Stimulated activated CD4-positive, alpha-beta T cell treated with anti-CD3 and anti-CD28 coated beads, Interleukin-2, amount 100 ng/mL, for 48 hours (primary cell): ENCODE results near the gene CCDC142.

ENCODE experiments used
- DNase-seq, 2 donors: peaks; one replicate each; pipeline ENCODE4 v3.0.0-alpha.2; 2020

Gene CCDC142, protein sequence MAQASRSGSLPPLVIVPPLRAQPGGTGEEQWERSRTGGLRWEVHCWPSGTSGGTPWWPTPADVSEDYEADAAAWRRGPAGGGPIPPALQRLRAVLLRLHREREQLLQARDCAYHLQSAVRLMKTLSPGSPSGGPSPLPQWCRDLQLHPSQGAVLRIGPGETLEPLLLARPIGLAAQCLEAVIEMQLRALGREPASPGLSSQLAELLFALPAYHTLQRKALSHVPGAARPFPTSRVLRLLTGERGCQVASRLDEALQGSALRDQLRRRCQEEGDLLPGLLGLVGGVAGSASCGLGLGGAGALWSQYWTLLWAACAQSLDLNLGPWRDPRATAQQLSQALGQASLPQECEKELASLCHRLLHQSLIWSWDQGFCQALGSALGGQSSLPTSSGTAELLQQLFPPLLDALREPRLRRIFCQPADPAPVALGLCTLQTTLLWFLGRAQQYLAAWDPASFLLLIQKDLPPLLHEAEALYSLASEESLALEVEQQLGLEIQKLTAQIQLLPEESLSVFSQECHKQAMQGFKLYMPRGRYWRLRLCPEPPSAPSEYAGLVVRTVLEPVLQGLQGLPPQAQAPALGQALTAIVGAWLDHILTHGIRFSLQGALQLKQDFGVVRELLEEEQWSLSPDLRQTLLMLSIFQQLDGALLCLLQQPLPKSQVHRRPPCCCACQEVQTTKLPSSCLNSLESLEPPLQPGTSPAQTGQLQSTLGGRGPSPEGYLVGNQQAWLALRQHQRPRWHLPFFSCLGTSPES

DNA sequence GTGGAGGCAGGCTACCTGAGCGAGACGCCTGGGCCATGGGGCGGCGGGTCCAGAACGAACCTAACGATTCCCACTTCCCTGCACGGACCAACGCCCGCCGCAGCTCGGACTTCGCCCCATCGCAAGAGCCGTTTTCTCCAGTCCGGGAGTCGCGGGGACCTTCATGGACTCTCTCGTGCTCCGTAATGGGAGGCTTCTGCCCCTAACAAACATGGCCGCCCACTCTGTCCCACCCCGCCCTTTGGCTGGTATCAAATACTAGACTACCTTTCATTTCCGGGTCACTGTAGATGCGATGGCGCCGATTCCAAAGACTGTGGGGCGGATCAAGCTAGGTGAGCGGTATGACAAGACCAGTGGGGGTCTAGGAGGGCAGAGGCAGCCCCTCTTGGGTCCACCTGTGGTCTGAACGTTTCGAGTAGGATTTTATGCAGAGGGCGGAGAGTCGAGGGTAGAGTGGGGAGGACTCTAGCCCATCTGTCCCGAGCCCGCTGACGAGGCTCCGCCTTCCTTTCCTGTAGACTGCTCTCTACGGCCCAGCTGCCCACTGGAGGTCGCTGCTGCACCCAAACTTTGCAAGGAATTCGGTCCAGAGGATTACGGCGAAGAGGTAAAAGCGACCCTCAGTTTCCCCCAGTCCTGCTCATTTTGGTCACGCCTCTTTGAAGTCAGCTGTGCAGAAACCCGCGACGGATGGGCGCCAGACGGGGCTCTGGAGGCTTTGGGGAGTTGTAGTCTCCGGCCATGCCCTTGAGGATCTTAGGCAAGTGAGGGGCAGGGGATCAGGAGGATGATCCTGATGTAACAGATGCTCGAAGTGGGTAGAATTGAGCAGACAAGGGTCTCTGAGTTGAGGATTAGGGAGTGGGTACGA is at the start of gene CCDC142, which contains the start of gene TTC31:
TSS of gene CCDC142 (minus strand) at position 198 of the 874 bp plus-strand sequence. CDS start at position 37, 161 bp downstream.
TSS of gene TTC31 (plus strand) at position 281 of the 874 bp plus-strand sequence. CDS start at position 296, 15 bp downstream.
- peak; percentile 82 to 89 for DNase-seq

DNA sequence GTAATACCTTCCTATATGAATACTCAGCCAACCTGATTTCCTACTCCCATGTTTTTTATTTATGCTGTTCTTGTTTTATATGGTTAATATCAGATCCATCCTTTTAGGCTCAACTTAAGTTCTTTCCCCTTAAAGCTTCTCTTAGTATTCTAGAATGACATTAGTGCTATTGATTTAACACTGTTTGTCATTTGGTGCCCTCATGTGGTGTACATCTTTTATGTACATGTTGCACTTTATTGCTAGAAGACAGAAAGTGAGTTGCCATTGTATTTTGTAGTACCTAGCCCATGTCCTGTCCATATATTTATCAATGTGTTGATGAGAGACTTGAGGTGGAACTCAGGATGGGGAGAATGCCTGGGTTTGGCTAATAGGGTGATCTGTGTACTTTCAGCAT is 49.4 kb upstream of the CCDC142 start:
- DNase-seq: no peak

DNA sequence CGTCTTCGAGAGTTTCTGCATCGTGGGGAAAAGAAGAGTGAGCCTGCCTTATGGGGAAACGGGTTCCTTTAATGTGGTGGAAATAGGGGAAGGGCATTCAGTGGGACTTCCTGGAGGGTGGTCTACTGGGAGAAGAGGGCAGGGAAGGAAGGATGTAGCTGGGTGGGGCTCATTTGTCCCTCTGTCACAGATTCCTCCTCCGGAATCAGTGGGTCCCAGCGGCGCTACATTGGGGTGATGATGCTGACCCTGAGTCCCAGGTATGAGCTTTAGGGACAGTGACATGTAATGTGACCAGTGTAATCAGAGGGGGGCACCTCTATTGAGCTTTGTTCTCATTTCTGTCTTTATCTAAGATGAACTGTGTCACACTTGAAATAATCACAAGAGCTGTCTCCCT is 48.9 kb upstream of the CCDC142 start:
- no peak for DNase-seq

DNA sequence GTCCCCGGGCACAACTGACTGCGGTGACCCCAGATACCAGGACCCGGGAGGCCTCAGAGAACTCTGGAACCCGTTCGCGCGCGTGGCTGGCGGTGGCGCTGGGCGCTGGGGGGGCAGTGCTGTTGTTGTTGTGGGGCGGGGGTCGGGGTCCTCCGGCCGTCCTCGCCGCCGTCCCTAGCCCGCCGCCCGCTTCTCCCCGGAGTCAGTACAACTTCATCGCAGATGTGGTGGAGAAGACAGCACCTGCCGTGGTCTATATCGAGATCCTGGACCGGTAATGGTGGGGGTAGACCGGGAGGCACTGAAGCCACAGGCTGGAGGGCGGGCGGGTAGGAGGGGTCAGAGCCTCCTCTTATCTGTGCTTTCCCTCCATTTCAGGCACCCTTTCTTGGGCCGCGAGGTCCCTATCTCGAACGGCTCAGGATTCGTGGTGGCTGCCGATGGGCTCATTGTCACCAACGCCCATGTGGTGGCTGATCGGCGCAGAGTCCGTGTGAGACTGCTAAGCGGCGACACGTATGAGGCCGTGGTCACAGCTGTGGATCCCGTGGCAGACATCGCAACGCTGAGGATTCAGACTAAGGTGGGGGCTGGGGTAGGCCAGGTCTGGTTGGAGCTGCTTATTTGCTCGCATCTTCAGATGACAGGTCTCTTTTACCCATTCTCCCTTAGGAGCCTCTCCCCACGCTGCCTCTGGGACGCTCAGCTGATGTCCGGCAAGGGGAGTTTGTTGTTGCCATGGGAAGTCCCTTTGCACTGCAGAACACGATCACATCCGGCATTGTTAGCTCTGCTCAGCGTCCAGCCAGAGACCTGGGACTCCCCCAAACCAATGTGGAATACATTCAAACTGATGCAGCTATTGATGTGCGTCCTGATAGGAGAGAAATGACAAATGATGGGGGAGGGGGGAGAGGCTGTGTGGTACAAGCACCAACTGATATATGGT is 47.7 kb upstream of the CCDC142 start:
- peak in 1 of 2 donors; percentile 33 for DNase-seq

DNA sequence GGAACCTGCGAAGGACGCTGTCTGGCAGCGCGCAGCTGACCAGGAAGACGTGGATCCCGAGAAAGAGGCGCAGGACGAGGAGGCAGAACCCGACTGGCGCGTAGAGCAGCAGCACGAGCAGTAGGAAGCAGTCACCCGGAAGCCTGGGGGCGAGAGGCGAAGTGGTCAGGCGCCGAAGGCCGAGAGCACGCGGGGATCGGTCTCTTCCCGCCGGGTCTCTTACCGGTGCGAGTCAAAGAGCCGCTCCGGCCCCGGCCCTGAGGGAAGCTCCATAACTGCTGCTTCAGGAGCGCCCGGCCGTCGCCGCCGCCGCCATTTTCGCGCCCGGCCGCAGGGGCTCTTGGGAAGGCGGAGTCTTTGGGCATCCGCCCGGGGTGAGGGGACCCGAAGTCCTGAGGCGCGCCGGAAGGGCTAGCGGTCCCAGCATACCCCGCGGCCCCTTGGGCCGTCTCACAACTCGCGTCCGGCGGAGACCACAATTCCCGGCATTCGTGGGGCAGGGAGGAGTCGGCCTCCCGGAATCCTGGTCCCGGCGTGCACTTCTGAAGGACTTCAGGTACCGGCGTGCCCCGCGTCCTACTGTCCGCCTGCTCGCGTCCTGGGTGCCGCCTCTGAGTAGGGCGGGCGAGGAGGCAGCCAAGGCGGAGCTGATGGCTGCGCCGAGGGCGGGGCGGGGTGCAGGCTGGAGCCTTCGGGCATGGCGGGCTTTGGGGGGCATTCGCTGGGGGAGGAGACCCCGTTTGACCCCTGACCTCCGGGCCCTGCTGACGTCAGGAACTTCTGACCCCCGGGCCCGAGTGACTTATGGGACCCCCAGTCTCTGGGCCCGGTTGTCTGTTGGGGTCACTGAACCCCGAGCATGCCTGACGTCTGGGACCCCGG is 46.8 kb upstream of the CCDC142 start, which contains the start of the genes AUP1 and HTRA2:
TSS of gene AUP1 (minus strand) at position 350 of the 882 bp plus-strand sequence. CDS start at position 273, 77 bp downstream.
TSS of gene HTRA2 (plus strand) at position 577 of the 882 bp plus-strand sequence. CDS start at position 651, 74 bp downstream.
- DNase-seq: peak; percentile 85 to 89

DNA sequence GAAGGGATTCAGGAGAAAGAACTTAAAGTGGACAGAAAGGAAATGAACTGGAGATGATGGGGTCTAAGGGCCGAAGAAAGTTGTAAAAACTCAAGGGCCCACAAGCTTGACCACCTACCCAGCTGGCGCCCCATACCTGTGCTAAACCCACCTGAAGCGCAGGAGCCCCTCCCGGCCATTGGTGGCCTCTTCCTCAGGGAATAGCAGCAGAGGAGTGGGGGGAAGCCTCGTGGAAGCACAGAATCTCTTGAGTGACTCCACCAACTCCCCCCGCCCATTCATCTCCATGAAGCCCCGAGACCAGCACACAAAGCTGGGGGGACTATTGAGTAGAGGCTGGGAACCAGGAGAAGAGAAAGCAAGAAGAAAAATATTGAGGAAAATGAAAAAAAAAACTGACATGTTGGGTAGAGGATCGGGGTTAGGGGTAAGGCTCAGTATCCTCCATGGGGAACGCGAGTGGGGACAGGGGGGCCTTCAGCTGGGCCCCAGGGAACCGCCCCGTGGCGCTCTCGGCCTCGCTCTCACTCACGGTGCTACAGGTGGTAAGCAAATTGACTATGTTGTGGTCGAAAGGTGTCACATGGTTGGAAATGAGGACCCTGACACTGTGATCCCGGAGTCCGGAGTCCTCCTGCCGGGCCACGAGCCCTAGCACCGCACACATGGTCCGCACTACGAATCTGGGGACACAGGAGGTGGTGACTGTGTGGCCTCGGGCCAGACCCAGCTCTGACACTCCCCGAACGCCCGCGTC is 46.0 kb upstream of the CCDC142 start:
- no peak for DNase-seq

DNA sequence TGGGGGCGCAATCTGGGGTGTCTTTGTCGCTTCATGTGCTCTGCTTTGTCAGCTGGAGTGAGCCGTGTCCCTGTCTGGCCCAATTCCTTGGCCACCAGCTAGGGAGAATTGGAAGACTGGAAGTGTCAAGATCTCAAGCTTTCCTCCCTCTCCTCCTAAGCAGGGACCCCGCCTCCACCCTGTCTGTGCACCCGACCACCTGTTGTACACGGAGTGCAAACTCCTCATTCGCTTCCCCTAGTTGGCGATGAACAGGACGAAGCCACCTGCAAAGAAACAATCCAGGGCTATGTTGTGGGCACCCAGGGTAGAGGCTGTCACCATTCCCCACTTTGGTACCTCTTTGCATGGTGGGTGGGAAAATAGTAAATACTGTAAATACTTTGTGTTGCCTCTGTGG is 44.9 kb upstream of the CCDC142 start:
- no peak for DNase-seq

DNA sequence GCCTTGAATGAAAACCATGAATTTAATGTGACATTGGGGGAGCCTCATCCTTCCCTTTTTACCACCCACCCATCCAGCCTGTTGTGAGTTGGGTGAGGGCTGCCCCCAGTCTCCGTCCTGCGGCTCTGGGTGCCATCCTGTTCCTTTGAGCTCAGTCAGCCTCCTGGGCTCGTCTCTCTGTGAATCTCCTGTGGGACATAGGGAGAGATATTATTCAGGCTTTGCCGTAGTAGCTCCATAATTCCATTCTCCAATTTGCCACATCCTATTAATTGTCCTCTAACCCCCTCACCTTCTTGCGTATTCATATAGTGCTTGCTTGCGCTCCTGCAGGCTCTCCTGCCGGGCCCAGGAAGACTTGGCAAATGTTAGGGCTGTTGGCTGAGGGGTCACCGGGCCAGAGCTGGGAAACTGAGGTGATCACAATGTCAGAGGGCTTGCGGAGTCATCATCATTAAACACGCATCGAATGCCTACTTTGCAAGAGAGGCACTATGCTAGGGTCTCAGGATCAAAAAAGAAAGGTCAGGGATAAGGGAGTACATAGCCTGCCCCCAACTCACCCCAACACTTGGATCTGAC is 43.9 kb upstream of the CCDC142 start:
- no peak for DNase-seq

DNA sequence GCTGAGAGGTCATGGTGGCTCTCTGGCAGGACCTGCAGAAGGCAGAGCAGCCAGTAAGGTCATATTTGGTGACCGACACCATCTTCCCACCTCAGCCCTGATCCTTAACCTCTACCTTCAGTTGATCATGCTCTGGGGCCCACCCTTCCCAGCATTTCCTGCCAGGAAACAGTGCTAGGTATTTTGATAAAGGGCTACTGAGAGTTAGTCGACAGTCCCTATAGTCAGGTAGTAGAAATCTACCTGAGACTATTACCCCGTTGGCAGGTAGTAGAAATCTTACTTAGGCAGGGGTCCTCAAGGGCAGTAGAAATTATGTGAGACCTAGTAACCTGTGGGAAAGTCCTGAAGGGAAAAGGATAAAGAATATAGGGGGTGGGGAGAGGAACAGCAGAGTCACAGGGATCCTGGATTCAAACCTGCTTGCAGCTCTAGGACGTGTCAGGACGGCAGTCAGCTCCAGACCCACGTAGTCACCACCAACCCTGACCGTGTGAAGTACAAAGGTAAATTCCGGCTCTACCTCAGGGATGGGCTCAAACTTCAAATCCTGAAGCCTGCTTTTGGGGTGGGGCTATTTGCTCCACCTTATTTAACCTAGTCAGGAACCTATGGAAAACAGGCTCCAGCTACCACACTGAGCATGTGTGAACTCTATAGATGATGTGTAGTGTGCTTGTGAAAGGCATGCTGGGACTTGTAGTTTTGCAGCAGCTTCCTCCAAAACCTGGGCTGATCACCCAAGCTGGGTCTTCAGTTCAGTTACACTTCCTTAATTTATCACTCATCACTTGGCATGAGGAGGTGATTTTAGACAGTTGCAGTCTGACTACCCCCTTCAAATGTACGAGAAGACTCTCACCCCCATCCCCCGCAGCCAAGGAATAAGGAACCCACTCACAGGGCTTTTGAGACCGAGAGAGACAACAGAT is 43.2 kb upstream of the CCDC142 start, which contains the start of gene DQX1:
TSS of gene DQX1 (minus strand) at position 515 of the 932 bp plus-strand sequence. CDS start at position 13, 502 bp downstream.
- no peak for DNase-seq

DNA sequence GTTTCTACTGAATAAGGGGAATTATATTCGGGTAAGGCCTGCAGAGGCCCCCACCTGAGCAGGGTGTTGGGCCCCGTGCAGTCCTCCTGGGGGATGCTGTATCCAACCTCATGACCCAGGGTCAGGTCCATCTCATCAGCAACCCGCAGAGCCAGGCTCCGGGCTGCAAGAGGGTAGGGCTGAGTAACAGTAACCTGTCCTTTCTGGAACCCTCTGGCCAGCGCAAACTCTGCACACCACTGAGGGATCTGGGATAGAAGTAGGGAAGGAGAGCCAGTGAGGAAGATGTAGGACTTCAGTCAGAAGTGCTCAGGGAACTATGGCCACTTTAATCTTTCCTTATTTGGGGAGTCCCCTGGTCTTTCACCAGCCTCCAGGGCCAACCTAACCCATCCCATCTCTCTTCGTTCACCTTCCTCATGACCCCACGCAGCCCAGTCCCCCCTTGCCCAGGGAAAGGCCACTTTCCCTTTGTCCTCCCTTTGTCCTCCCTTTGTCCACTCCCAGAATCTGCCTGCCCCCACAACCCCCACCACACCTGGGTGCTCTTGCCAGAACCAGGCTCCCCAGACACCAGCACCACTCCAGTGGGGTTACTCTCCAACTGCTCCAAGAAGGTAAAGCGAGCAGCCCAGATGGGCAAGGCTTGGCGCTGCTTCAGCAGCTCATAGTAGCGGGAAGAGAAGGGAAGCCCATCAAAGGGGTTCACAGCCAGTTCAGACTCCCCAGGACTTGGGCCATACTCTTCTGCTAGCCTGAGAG is 42.3 kb upstream of the CCDC142 start:
- DNase-seq: no peak

DNA sequence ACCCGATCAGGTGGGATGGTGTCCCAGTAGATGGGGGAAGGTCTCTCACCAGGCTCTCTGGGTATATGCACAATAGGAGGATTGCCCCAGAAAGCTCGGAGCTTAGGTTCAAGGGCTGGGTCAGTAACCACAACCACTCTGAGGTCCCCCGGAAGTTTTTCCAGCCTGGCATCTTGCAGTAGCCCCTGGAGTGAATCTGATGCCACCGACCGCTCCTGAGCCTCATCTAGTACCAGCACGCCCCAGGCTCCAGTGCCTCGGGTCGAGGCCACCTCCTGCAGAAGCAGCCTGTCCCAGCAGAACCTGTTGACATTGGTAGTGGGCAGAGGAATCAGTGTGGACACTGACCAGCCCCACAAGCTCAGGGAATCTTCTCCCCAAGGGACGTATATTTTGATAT is 41.2 kb upstream of the CCDC142 start:
- no peak for DNase-seq

DNA sequence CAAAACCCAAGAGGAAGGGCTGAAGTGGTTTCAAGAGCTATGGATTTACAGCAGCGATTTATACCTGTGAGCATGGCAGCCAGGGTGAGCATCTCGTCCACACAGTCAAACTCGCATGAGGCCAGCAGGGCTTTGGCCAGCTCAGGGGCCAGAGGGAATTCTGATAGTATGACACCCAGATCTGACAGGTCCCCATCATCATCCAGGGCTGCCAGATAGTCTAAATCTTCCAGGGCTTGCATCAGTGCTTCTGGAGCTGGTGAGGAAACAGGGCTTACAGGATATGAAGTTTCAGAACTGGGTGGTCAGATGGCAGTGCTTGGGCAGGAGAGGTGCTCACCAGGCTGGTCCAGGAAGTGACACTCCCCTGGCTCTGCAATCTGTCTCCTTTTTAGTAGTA is 39.7 kb upstream of the CCDC142 start:
- DNase-seq: no peak

DNA sequence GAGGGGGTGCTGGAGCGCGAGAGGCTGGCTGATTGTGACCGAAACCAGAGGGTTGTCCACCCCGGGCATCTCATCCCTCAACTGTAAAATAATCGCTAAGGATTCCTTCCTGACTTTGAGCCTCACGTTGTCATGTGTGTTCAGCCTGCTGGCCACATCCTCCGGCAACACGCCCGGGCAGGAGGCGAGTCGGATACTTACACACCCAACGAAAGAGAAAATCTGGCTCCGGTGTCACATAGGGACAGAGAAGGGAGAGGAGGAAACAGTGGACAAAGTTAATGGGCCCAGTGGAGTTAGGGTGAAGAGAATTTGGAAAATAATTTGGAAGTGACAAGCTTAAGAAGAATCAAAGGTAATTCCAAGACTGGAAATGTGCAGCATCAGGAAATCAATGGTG is 33.9 kb upstream of the CCDC142 start:
- DNase-seq: no peak

DNA sequence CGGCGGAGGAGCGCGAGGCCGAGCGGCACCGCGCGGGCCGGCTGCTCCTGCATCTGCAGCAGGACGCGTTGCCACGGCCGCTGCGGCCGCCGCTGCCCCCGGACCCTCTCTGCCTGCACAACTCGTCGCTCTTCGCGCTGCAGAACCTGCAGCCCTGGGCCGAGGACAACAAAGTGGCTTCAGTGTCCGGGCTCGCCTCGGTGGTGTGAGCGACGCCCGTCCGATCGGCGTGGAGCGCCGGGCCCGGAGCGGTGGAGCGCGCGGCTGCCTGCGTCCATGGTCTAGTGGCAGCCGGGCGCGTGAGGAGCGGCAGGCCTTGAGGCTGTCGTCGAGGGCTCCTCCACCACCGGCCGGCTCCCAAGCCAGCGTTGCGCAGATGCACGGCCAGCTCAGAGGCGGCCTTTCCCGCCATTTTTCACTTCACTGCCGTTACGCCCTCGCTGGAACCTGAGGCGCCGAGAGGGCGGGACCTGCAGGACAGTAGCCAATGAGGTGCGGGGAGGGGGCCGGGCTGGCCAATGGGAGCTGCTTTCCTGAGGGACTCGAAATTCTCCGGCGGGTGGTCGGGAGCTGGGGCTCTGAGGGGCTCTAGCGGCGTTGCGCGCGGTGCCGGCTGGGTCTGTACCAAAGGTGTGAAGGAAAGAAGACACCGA is 33.3 kb upstream of the CCDC142 start:
- DNase-seq: peak; percentile 62 to 67

DNA sequence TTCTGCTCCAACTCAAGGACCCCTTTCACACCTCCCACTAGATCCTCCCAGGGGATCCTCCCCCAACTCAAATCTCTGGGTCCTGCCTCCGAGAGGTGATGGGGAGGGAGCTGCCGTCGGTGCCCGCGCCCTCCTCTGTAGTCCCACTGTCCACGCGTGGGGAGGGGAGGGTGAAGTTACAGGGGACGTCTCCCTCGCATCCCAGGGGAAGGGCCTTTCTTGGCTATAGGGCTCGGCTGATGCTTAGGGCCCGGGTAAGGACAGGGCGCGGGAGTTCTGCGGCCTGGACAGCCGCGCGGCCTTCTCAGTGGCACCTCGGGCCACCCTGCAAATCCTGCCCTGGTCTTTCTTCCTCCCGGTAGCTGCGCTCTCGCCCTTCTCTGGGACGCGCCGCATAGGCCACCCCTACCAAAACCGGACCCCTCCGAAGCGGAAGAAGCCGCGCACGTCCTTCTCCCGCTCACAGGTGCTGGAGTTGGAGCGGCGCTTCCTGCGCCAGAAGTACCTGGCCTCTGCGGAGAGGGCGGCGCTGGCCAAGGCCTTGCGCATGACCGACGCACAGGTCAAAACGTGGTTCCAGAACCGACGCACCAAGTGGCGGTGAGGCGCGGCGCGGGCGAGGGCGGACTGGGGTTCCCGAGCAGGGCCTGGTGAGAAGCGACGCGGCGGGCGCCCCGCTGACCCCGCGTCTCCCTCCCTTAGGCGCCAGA is 32.6 kb upstream of the CCDC142 start:
- DNase-seq: no peak
